NT2/D1 (cell line): Measurements from ENCODE around the gene ZNF319.

ENCODE experiments used
- YY1 ChIP-seq: IDR thresholded peaks from 2 replicates; pipeline ENCODE4 v1.6.1; 2011; ENCODE audit not compliant: insufficient read length, insufficient read depth
- ZNF274 ChIP-seq: IDR thresholded peaks from 2 replicates; pipeline ENCODE4 v1.6.1; 2011; ENCODE audit warnings: mild to moderate bottlenecking, low read depth, low read length

GRCh38 chr16:57959804-57960203 is 40.7 kb downstream of the ZNF319 start:
- no peak for TF ChIP-seq ZNF274
- no peak for TF ChIP-seq YY1
